Small intestine (tissue), 7 donors: Measurements from ENCODE around the gene PCNT. TPM values are rescaled to one million over a fixed set of nuclear protein-coding genes. Genes with fewer than 3 reads are reported as not detected.
A peak's percentile ranks its signal among the peaks of the same experiment; 100 is the strongest.
"Not testable (repeated sequence)": the region's sequence is repeated elsewhere in the genome, so short reads cannot be mapped to it uniquely, and the experiment has no call there.

ENCODE experiments used
- DNase-seq, 2 donors: peaks; one replicate each; pipeline versions ENCODE4 v3.0.0 to v3.0.0-alpha.2; 2013
- FAIRE-seq: peaks from 2 replicates; lab custom pipeline; 2012; peaks lifted over from hg19 to GRCh38; lab: Jason Lieb, UNC
- H3K27ac ChIP-seq, 3 donors: one replicate each; pipeline ENCODE4 v1.5.1; 2013; ENCODE audit warnings: low read length in 2 of 3, mild to moderate bottlenecking in 2 of 3, control low read depth in 1 of 3, inconsistent platforms in 1 of 3, low read depth in 1 of 3, moderate library complexity in 1 of 3
- H3K27me3 ChIP-seq, 3 donors: one replicate each; pipeline ENCODE4 v1.6.1; 2013; ENCODE audit warnings: low read length in 3 of 3, inconsistent platforms in 1 of 3; ENCODE audit not compliant: control insufficient read depth in 3 of 3, insufficient read depth in 3 of 3
- H3K36me3 ChIP-seq, 3 donors: one replicate each; pipeline ENCODE4 v1.6.1; 2013; ENCODE audit warnings: low read length in 3 of 3, inconsistent platforms in 1 of 3, low read depth in 1 of 3, mild to moderate bottlenecking in 1 of 3, moderate library complexity in 1 of 3; ENCODE audit not compliant: control insufficient read depth in 3 of 3, insufficient read depth in 2 of 3
- H3K4me1 ChIP-seq, 3 donors: one replicate each; pipeline ENCODE4 v1.6.1; 2013; ENCODE audit warnings: low read length in 2 of 3, inconsistent platforms in 1 of 3, low read depth in 1 of 3, mild to moderate bottlenecking in 1 of 3, moderate library complexity in 1 of 3; ENCODE audit not compliant: control insufficient read depth in 3 of 3, insufficient read depth in 2 of 3
- H3K4me3 ChIP-seq, 3 donors: one replicate each; pipeline ENCODE4 v1.5.1; 2013; ENCODE audit warnings: low read length in 3 of 3, control low read depth in 1 of 3, inconsistent platforms in 1 of 3, low read depth in 1 of 3, mild to moderate bottlenecking in 1 of 3, moderate library complexity in 1 of 3
- H3K9me3 ChIP-seq, 2 donors: one replicate each; pipeline ENCODE4 v1.6.1; 2013; ENCODE audit warnings: low read depth in 1 of 2, low read length in 1 of 2; ENCODE audit not compliant: control insufficient read depth in 2 of 2, insufficient read depth in 1 of 2
- WGBS, 3 donors: extraction: QIAGEN DNeasy Blood & Tissue Kit; methylation state at CpG; one replicate each; pipeline ENCODE4 v1.1.7; 2013; 5-methylcytosine and 5-hydroxymethylcytosine counted together
- polyA plus RNA-seq, 4 donors: library from polyadenylated mRNA; stranded (reverse) in 3 of 4; unstranded in 1 of 4; fragments of 200-250 nt in 3 of 4; fragments of 120-200 nt in 1 of 4; gene quantifications; one replicate each; pipeline versions ENCODE4 v1.2.1 to v1.2.3, GENCODE V29; 2013
- donor health status: healthy with polysubstance abuse.
- donor health status: control.
- donor health status: control.
- donor health status: Bipolar disorder and iron deficiency.
- donor health status: healthy.

PCNT gene
- polyA plus RNA-seq, 4 donors: 9.2 to 15.4 (median 12.9) TPM

DNA sequence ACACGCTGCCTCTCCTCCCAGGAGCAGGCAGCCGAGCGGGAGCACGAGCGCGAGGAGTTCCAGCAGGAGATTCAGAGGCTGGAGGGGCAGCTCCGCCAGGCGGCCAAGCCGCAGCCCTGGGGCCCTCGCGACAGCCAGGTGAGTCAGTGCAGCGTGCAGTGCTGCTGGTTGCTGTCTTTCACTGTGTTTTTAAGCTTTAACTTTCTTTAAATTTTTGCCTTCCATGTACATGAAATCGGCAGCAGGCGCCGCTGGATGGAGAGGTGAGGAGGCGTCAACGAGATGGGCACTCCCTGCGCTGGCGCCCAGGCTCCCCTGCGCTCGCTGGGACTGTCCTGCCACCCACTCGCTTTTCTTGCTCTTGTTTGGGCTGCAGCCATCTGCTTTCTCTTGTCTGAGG, 74.0 kb downstream of the PCNT start:
- Histone ChIP-seq H3K36me3 (peaks cover 6 to 62% (median 16%) of the 10 kb centered on the region in 3 donors), H3K4me3 (no peak overlapping the region), H3K27ac (no peak overlapping the region), H3K4me1 (peaks cover 0 to 9% (median 0%) of the 10 kb centered on the region in 3 donors), H3K27me3 (no peaks in the 10 kb centered on the region), H3K9me3 (no peaks in the 10 kb centered on the region)
- DNase-seq: no peak
- 97 to 98% (median 97%) methylated on average over 22 of the region's 22 CpGs for WGBS, 3 donors
- FAIRE-seq: no peak

DNA sequence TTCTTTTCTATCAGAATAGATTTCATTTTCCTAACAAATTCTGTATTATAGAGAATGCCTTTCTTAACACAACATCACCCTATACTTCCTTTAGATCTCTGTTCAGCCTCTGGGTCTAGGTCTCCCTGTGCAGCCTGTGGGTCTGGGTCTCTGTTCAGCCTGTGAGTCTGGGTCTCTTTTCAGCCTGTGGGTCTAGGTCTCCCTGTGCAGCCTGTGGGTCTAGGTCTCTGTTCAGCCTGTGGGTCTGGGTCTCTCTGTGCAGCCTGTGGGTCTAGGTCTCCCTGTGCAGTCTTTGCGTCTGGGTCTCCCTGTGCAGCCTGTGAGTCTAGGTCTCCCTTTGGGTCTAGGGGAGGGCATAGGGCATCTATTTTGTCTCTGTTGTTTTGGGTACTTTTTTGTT, 75.2 kb downstream of the PCNT start:
- no peak overlapping the region for H3K4me3 ChIP-seq
- H3K36me3 ChIP-seq: peaks cover 5 to 54% (median 14%) of the 10 kb centered on the region in 3 donors
- H3K27me3 ChIP-seq: no peaks in the 10 kb centered on the region
- H3K4me1 ChIP-seq: no peaks in the 10 kb centered on the region
- no peak overlapping the region for H3K27ac ChIP-seq
- FAIRE-seq (no peak), DNase-seq (no peak)
- 93 to 100% (median 100%) methylated on average over 1 of the region's 1 CpG for WGBS, 3 donors
- no peaks in the 10 kb centered on the region for H3K9me3 ChIP-seq

DNA sequence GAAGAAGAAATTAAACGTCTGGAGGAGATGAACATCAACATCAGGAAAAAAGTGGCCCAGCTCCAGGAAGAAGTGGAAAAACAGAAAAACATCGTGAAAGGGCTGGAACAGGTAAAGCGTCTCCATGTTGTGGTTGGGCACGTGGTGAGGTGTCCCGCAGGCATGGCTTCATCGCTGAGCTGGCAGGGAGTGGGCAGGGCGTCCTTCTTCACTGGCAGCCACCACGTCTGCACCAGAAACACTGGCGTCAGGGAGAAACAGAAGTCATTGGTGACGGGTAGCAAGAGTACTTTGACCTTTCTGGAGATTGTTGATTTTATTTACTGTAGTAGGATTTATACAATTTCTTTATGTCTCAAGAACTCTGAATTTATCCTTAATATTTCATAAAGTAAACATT, 75.7 kb downstream of the PCNT start:
- Histone ChIP-seq H3K4me1 (no peaks in the 10 kb centered on the region), H3K36me3 (peaks cover 5 to 56% (median 15%) of the 10 kb centered on the region in 3 donors), H3K27me3 (no peaks in the 10 kb centered on the region)

DNA sequence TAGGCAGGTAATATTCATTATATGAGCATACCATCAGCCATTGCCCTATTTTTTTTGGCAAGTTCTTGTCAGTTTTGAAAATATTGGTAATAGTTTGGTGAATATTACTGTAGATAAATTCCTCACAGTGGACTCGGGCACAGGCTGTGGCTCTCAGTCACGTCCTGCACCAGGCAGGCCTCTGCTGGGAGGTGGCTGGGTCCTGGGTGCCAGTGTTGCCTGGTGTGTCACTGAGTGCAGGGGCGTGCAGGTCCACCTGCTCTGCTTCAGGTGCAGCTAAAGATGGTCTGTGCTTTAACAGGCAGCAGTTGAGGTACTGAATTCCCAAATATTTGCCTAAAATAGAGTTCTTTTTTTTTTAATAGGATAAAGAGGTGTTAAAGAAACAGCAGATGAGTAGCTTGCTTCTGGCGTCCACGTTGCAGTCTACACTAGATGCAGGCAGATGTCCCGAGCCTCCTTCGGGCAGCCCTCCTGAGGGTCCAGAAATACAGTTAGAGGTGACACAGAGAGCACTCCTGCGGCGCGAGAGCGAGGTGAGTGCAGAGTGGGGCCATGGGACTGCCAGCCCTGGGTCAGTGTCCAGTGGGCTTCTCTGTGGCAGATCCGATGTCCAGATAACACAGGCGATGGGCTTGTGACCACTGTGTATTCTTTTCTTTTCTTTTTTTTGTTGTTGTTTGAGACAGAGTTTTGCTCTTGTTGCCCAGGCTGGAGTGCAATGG, 77.4 kb downstream of the PCNT start:
- H3K4me3 ChIP-seq: no peak overlapping the region
- no peaks in the 10 kb centered on the region for H3K27me3 ChIP-seq
- 96% methylated on average over 13 of the region's 13 CpGs for WGBS, 3 donors
- no peak for FAIRE-seq
- H3K27ac ChIP-seq: no peak overlapping the region
- peaks cover 5 to 48% (median 12%) of the 10 kb centered on the region in 3 donors for H3K36me3 ChIP-seq
- no peaks in the 10 kb centered on the region for H3K4me1 ChIP-seq
- no peak for DNase-seq
- H3K9me3 ChIP-seq: no peaks in the 10 kb centered on the region

More for the DNA sequence above, 75.7 kb downstream of the PCNT start:
- 31 to 68% (median 67%) methylated on average over 10 of the region's 10 CpGs for WGBS, 3 donors
- H3K27ac ChIP-seq: no peak overlapping the region
- DNase-seq (peak in 1 of 2 donors; percentile 64), FAIRE-seq (no peak)
- H3K9me3 ChIP-seq: no peaks in the 10 kb centered on the region
- no peak overlapping the region for H3K4me3 ChIP-seq

DNA sequence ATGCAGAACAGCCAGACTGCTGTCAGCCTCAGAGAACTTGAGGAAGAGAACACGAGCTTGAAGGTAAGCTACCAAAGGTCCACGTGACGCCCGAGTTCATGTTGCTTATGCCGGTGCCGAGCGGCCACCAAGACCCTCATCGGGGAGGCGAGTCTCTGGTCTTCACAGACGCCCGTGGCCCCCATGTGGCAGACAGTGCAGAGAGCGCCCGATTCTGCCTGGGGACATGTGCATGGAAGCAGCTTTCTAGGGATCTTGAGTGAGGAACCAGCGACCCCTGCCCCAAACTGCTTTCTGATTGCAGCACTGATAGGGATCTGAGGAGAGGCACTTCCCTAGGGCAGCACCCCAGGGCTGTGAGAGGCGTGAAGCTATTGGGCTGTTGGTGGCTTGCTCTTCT, 78.5 kb downstream of the PCNT start:
- Histone ChIP-seq H3K9me3 (no peaks in the 10 kb centered on the region), H3K36me3 (peaks cover 5 to 42% (median 12%) of the 10 kb centered on the region in 3 donors), H3K27ac (no peak overlapping the region), H3K4me3 (no peak overlapping the region), H3K4me1 (no peaks in the 10 kb centered on the region), H3K27me3 (no peaks in the 10 kb centered on the region)
- DNase-seq (no peak), FAIRE-seq (no peak)
- 91 to 93% (median 92%) methylated on average over 15 of the region's 15 CpGs for WGBS, 3 donors

DNA sequence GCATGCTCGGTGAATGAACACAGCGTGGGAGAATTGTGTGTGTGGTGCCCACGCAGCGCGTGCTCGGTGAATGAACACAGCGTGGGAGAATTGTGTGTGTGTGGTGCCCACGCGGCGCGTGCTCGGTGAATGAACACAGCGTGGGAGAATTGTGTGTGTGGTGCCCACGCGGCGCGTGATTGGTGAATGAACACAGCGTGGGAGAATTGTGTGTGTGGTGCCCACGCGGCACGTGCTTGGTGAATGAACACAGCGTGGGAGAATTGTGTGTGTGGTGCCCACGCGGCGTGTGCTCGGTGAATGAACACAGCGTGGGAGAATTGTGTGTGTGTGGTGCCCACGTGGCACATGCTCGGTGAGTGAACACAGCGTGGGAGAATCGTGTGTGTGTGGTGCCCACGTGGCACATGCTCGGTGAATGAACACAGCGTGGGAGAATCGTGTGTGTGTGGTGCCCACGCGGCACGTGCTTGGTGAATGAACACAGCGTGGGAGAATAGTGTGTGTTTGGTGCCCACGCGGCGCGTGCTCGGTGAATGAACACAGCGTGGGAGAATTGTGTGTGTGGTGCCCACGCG, 79.4 kb downstream of the PCNT start:
- peaks cover 5 to 33% (median 9%) of the 10 kb centered on the region in 3 donors for H3K36me3 ChIP-seq
- 96 to 98% (median 97%) methylated on average over 47 of the region's 47 CpGs for WGBS, 3 donors
- not testable (repeated sequence) for H3K27ac ChIP-seq, FAIRE-seq, DNase-seq, H3K4me1 ChIP-seq, H3K4me3 ChIP-seq, H3K9me3 ChIP-seq, H3K27me3 ChIP-seq

DNA sequence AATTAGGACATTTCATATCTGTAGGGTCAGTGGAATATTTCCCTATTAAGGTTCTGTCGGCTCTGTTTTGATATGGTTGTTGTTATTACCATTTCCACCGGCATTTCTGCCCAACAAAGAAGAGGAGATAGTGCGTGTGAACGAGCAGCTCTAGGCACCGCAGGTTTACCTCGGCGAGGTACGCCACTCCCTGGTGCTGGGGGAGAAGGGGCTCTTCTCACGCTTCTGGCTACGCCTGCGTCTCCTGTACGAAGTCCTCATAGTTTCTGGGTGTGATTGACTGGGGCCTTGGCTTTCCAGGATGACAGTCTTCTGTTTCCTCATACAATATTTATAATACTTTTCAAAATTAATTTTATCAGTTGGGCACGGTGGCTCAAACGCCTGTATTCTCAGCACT, 80.3 kb downstream of the PCNT start:
- FAIRE-seq (no peak), DNase-seq (no peak)
- H3K9me3 ChIP-seq: no peaks in the 10 kb centered on the region
- no peaks in the 10 kb centered on the region for H3K4me1 ChIP-seq
- WGBS, 3 donors: 95 to 96% (median 95%) methylated on average over 14 of the region's 14 CpGs
- no peak overlapping the region for H3K4me3 ChIP-seq
- peaks cover 5 to 28% (median 8%) of the 10 kb centered on the region in 3 donors for H3K36me3 ChIP-seq
- H3K27ac ChIP-seq: no peak overlapping the region
- H3K27me3 ChIP-seq: no peaks in the 10 kb centered on the region

DNA sequence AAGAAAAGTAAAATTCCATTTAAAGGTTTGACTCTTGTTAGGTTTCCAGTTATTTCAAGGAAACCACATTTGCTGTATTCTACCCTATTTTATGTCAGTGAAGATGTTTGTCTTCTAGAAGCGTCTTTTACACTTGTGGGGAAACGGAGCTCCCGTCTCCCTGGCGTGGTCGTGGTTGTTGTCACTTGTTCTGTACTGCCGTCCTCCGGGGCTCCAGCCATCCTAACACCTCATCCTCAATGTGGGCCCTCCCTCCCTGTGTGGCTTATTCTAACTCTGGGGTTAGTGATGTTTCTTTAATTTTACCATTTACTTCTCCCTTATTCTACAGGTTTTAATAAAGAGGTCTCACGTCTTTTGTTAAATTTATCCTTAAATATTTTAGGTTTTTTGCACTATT, 82.0 kb downstream of the PCNT start:
- FAIRE-seq (no peak), DNase-seq (no peak)
- Histone ChIP-seq H3K36me3 (peaks cover 5 to 29% (median 11%) of the 10 kb centered on the region in 3 donors), H3K27me3 (no peaks in the 10 kb centered on the region), H3K27ac (no peak overlapping the region), H3K4me1 (no peaks in the 10 kb centered on the region), H3K9me3 (no peaks in the 10 kb centered on the region), H3K4me3 (no peak overlapping the region)
- WGBS, 3 donors: 87 to 93% (median 90%) methylated on average over 8 of the region's 8 CpGs
